ENCODE measurements around the gene MARCKSL1.

DNA sequence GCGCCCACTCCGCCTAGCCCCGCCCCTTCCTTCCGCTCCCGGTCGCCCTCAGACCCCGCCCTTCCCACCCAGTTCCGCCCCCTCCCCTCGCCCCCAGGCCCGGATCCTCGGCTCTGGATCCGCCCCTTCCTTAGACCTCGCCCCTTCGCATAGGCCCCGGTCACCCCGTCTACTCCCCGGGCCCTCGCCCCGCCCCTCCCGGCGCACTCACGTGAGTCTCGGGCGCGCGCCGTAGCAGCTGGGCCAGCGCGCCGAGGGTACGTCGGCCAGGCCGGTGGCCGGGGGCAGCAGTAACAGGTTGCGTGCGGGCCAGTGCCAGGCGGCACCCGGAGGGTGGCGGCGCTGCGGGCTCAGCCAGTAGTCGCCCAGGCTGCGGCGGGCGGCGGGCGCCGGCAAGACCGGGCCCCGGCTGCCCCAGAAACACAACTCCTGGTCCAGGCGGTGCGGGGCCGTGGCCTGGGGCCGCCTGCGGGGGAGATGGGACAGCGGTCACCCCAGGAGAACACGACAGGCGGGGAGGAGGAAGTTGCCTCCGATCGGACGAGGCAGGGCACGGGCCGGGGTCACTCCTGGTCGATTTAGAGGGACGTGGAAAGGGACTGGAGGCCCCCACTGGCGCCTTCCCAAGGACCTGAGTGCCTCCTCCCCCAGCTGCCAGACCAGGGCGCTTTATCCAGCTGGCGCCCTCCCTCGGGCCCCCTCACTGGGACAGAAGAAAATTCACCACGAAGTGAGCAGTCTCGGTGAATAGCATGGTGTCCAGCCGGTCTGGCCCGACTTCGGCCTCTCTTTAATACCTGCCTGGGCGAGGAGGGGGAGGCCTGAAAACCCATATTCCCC, 15.6 kb upstream of the MARCKSL1 start:
- TF ChIP-seq, protein P1, sequence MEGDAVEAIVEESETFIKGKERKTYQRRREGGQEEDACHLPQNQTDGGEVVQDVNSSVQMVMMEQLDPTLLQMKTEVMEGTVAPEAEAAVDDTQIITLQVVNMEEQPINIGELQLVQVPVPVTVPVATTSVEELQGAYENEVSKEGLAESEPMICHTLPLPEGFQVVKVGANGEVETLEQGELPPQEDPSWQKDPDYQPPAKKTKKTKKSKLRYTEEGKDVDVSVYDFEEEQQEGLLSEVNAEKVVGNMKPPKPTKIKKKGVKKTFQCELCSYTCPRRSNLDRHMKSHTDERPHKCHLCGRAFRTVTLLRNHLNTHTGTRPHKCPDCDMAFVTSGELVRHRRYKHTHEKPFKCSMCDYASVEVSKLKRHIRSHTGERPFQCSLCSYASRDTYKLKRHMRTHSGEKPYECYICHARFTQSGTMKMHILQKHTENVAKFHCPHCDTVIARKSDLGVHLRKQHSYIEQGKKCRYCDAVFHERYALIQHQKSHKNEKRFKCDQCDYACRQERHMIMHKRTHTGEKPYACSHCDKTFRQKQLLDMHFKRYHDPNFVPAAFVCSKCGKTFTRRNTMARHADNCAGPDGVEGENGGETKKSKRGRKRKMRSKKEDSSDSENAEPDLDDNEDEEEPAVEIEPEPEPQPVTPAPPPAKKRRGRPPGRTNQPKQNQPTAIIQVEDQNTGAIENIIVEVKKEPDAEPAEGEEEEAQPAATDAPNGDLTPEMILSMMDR (IDR thresholded peaks at IDR 0.05; ENCODE audit: low read depth, low read length, poor library complexity, severe bottlenecking) = no peak
- TF ChIP-seq EZH2phosphoT487 (IDR thresholded peaks at IDR 0.05; ENCODE audit: borderline replicate concordance, low read length) = no peak

All from DOHH2 (cell line).